Stimulated activated CD8-positive, alpha-beta memory T cell treated with anti-CD3 and anti-CD28 coated beads, Interleukin-15, amount 100 ng/mL, for 48 hours (primary cell): ENCODE measurements around the gene WAC.
"Not testable (repeated sequence)": the region's sequence is repeated elsewhere in the genome, so short reads cannot be mapped to it uniquely, and the experiment has no call there.

Source experiments
- DNase-seq, 2 donors: peaks; one replicate each; pipeline ENCODE4 v3.0.0-alpha.2; 2020; ENCODE audit warnings: low read depth in 2 of 2

WAC gene

DNA sequence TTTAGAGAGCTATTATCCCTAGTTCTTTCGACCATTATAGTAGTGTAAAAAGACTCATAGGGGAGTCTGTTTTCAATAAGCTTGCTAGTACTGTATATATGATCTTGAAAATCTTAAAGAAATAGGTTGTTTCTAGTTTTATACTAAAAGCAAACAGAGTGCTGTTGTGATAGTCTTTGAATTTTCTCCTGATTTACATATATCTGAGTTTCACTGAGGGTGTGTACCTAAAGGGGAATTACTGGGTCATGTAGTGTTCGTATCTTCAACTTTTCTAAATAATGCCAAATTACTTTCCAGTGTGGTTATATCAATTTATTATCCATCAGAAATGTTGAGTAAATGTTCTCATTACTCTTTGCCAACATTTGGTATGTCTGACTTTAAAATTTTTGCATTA, 73.7 kb downstream of the WAC start:
- no peak for DNase-seq

DNA sequence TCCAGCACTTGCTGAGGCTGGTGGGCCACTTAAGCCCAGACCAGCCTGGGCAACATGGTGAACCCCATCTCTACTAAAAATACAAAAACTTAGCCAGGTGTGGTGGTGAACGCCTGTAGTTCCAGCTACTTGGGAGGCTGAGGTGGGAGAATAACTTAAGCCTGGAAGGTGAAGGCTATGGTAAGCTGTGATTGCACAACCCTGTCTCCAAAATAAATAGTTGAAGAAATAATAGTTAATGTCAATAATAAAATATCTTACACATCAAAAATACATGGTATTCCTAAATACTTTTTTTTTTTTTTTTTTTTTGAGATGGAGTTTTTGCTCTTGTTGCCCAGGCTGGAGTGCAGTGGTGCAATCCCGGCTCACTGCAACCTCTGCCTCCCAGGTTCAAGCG, 76.7 kb downstream of the WAC start:
- not testable (repeated sequence) for DNase-seq

DNA sequence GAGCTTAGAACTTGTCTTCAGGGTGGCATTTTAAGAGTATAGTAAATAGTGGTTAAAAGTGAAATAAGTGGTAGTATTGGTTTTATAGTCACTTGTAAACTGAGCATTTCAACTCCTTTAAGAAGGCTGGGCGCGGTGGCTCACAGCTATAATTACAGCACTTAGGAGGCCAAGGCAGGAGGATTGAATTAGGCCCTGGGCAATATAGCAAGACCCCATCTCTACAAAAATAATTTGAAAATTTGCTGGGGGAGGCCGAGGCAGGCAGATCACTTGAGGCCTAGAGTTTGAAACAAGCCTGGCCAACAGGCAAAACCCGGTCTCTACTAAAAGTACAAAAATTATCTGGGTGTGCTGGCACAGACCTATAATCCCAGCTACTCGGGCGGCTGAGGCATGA, 80.0 kb downstream of the WAC start:
- DNase-seq, result no peak

DNA sequence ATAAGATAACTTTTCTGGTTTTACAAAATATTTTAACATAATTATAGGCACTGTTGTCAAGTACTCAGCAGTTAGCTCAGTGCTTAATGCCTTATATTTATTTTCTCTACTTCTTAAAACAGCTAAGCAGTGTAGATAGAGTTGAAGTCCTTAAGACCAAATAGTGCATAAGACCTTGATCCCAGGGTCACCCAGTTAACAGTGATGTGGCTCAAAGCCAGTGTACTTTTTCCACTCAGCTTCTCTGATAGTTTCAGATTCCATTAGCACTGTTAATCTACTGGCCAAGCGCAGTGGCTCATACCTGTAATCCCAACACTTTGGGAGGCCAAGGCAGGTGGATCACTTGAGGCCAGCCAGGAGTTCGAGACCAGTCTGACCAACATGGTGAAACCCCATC, 83.6 kb downstream of the WAC start:
- no peak for DNase-seq

DNA sequence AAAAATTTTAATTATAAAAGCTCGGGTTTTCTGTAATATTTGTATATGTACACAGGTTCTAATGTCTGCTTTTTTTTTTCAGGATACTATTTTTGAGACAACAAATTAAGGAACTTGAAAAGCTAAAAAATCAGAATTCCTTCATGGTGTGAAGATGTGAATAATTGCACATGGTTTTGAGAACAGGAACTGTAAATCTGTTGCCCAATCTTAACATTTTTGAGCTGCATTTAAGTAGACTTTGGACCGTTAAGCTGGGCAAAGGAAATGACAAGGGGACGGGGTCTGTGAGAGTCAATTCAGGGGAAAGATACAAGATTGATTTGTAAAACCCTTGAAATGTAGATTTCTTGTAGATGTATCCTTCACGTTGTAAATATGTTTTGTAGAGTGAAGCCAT, 86.5 kb downstream of the WAC start:
- DNase-seq, result no peak

DNA sequence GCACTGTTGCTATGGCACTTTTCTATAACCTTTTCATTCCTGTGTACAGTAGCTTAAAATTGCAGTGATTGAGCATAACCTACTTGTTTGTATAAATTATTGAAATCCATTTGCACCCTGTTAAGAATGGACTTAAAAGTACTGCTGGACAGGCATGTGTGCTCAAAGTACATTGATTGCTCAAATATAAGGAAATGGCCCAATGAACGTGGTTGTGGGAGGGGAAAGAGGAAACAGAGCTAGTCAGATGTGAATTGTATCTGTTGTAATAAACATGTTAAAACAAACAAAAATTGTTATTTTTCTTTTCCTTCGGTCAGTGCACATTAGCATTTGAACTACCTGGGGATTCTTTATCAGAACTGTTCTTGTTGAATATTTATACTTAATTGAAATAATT, 87.3 kb downstream of the WAC start:
- no peak for DNase-seq

DNA sequence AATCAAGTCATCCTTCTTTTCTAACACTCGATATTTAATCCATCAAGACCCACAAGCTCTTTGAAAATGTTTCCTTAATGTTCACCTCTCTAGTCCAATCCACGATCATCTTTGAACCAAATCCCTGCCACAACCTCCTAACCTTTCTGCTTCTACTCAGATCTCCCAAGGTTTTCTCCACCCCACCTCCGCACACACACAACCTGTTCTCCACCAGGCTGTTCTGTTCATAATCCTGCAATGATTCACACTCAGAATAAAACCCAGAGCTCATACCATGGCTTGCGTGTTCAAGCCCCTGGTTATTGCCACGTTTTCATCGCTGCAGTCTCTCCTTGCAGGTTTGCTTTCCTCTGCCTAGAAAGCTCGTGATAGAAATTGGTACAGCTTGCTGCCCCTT, 90.6 kb downstream of the WAC start:
- DNase-seq, result no peak

DNA sequence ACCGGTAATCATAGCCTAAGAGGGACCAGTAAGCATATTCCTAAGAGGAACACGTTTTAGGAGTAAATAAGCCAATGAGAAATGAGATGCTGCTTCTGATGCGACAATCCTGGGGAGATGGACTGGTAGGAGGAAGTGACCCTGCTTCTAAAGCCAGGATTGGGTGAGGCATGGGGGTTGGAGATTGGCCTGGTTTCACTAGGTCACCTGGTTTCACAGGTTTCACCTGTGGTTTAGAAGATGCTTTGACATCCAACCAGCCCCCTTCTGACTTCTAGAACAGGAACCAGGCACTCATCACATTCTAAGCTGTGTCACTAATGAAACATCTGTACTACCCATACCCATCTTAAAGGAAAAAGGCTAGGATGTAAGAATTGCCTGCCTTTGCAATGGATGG, 91.4 kb downstream of the WAC start:
- DNase-seq, result no peak

DNA sequence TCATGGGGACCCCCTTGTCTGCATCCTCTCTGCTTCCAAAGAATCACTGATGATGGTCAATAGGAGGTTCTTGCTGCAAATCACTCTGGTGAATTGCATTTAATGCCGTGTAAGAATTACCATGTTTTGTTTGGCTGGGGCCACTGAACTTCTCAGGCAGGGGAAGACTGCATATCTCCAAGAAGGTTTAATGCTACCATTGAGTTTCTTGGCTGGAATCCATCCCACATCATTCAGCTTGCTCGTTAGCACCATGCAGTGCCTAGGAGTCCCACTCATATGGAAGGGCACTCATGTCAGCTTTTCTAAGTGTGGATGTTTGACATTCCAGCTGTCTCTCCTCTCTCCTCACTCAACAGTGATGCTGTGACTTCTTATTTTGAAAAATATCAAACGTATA, 94.2 kb downstream of the WAC start:
- no peak for DNase-seq

DNA sequence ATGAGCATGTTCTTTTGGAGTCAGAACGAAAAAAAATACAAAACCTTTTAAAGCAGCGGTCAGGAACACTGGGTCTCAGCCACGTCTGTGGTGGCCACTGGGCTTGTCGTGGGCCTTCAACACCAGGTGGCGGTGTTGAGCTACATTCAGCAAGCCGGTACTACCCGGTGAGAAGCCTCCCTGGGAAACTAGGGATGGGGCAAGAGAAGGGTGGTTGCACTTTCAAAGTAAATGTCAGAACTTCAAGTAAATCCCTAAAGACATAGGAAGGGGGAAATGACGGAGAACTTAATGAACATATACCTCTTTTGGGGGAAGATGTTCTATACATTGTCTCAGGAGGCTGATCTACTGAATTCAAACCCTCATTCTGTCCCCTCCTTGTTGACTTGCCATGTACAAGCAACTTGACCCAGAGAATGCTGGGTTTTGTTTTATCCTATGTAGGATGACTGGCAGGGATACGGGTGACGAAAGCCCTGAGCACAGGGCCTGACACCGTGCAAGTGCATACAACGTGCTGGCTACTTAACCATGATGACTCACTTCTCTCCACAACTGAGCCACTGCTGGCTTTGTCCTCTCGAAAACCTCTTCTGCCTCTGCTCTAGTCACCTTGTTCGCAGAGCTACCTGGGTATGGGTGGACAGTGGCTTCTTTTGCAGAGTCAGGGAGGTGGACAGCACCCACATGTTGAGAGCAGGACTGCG, 95.4 kb downstream of the WAC start:
- peak; percentile 48 to 52 for DNase-seq

DNA sequence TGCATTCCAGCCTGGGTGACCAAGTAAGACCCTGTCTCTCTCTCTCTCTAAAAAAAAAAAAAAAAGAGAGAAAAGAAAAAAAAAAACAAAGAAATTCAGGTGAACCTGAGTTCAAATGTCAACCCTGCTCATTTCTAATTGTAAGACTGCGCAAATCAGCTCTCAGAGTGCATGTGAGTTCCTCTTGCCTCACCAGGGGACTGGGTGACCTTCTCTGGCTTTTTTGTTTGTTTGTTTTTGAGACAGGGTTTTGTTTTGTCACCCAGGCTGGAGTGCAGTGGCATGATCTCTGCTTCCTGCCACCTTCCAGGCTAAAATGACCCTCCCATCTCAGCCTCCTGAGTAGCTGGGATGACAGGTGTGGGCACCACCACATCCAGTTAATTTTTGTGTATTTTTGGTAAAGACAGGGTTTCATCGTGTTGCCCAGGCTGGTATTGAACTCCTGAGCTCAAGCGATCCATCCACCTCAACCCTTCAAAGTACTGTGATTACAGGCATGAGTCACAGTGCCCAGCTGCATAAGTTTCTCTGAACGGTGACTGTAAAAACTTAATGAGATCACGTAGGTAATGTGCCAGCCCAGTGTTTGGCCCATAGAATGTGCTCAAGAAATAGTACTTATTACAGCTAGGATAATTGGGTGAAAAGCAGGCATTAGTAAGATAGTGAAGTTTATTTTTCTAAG, 99.1 kb downstream of the WAC start:
- DNase-seq, result no peak

DNA sequence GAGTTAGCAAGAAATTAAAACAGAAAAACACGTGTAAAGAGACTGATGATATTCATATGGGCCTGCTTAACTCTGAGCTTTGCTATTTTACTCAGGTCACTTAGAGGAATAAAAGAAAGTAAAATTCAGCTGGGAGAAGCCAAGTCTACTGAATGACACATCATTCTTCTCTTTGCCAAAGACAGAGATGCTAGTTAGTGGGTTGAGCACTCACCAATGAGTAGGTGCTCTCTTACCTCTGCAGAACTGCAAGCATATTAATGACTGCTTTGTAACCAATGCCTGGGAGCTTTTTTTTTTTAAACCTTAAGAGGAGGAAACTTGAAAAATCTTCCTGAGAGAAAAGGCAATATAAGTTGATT, 99.6 kb downstream of the WAC start:
- DNase-seq, result no peak

DNA sequence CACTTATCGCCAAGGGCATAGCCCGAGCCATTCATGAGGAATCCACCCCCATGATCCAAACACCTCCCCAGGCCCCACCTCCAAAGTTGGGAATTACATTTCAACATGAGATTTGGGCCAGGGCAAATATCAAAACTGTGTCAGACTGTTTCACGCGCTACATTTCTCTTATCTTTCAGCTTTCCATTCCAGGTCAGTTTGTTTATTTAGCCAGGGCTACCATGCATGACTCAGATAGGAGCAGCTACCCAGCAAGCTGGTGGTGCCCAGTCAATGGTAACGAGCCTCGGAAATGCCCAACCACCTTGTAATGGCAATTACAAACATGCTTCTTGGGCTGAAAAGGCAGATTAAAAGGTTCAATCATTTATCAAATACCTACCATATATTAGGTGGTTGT, 100.8 kb downstream of the WAC start:
- no peak for DNase-seq

DNA sequence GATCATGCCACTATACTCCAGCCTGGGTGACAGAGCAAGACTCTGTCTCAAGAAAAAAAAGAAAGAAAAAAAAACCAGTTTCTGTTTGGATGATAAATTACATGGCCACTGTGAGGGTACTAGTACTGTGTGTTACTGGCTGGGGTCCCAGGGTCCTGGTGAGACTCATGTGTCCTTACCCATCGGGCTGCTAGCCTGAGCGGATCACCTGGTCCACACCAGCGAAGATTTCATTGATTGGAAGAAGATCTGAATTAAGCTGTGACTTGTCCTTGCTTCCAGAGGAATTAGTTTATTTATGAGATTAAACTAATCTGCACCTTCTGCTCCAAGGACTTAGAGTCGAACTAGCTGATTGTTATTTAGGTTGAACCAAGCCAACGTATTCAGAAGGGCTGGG, 104.4 kb downstream of the WAC start:
- DNase-seq, result no peak

DNA sequence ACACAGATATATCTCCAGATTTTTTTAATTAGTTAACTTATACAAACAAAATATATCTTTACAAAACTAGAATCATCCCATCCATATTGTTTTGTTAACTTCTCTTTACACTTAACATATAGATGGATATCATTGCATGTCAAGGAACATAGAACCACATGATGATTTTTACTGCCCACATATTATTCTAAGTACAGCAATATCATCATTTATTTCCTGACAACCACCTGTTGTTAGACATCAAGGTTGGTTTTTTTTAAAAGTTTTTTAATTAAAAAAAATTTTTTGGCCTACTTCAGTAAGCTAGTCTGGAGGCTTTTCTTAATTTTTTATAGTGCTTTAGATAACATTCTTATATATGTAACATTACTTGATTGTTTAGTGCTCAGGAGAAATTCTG, 105.5 kb downstream of the WAC start:
- DNase-seq, result no peak

DNA sequence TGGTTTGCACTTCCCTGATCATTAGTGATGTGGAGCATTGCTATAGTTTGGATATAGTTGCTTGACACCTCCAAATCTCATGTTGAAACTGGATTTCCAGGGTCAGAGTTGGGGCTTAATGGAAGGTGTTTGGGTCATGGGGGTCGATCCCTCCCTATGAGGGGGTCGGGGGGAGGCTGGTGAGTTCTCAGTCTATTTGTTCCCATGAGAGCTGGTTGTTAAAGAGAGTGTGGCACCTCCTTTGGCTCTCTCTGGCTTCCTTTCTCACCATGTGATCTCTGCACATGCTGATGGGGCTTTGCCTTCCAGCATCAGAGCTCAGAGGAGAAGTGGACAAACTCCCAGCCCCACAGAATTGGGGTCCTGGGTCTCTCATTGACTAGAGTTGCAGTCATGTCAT, 107.6 kb downstream of the WAC start:
- no peak for DNase-seq

DNA sequence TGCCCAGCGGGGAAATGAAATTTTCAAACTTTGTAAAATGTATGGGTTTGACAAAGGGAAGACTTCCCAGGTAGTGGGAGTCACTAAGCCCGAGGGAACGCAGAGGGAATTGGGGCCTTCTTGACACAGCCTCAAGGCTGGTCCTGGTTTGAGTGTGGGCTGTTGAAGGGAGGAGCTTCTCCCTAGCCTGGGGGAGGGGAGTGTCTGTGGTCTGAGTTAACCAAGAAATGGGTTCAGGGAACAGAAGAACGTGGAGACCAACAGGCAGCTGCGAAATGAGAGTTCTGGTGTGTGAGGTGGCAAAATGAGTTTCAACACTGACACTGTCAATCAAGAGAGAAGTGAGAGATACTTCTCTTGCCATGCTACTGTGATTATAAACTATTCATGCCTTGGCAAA, 111.7 kb downstream of the WAC start:
- DNase-seq, result no peak

DNA sequence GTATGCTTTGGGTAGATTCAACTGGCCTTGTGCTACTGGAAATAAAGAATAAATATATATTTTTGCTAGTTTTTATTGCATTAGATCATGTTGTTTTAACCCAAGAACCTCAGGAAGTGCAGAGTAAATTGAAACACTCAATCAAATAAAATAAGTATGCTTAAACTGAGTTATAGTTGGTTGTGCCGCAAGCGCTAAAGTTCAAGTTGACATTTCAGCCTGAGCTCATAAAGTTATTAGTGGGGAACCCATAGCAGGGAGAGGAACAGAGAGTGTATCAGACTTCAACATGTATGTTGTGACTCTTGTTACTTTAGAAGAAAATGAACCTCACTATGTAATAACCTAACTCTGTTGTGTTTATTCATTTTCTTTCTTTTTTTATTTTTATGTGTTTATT, 119.2 kb downstream of the WAC start:
- DNase-seq, result no peak

DNA sequence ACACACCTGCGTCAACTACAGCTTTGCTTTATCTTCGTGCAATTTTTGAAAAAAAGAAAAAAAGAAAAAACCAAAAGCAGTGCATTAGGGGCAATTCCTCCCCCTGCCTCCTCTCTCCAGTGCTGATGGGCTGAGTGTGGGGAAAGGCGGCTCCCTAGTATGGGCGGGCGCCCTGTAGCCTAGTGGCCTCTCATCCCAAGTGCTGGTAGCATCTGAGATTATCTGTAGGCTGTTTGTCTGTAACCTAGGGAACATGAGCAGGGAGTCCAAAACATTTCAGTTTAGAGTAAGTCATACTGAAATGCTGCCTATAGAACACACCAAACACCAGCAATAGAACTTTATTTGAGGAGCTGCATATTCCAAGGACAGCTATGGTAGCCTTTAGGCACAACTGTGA, 119.8 kb downstream of the WAC start:
- DNase-seq, result no peak

DNA sequence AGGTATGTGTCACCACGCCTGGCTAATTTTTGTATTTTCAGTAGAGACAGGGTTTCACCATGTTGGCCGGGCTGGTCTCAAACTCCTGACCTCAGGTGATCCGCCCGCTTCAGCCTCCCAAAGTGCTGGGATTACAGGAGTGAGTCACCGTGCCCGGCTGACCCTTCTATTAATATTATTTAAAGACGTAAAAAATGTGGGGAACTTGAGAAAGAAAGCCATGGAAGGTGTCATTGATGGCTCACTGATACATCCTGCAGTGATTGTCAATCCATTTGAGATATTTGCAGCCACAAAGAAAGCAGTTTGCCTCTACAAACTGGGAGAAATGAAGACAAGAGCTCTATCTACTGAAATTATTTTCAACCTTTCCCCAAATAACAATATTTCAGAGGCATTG, 125.9 kb downstream of the WAC start:
- not testable (repeated sequence) for DNase-seq

DNA sequence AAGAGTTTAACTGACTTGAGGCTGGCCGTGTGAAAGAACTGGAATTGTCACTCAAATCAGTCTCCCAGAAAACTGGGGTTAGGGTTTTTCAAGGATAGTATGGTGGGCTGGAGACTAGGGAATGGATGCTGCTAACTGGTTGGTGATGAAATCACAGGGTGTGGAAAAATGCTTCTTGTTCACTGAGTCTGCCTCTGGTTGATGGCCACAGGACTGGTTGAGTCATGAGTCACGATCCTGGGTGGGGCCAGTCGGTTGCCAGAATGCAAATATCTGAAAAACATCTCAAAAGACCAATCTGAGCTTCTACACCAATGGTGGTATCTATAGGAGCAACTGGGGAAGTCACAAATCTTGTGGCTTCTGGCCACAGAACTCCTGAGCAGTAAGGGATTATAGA, 128.1 kb downstream of the WAC start:
- no peak for DNase-seq

DNA sequence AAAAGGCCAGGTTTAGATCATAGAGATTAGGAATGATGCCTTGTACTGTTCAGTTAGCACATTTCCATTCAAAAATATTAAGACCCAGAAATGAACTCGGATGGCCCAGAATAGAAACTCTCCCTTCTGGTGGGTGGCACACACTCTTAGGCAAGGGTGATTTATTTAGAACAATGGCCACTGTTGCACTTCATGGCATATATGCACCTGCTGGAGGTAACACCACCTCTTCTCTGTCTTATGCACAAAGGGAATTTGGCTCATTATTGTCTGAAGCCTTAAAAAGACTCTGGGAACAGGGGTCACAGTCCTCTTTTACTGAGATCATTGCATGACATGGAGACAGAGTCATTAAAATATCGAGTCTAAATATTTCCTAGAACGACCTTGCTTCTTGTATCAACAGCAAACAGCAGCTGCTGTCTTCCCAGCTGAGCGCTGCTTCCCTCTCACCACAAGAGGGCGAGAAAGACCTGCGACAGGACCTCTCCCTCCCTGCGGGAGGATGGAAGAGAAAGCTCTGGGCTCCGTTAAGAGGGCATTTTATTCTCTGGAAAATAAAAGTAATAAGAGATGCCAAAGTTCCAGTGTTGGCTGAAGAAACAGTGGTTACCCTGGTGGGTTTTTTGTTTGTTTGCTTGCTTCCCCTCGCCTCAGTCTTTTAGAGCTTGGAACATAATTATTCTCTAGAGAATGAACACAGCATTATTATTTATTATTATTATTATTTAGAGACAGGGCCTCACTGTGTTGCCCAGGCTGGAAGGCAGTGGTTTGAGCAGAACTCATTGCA, 130.9 kb downstream of the WAC start:
- peak; percentile 37 to 42 for DNase-seq

DNA sequence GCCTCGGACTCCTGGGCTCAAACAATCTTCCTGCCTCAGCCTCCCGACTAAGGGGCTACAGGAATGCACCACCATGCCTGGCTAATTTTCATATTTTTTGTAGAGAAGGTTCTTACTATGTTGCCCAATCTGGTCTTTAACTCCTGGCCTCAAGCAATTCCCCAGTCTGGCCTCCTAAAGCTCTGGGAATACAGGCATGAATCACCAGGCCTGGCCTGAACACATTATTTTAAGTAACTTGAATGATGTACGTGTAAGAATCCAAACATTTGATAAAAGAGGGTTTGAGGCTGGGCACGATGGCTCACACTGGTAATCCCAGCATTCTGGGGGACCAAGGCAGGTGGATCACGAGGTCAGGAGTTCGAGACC, 131.4 kb downstream of the WAC start:
- no peak for DNase-seq
